HG02678 (cell line): Measurements from ENCODE around the gene DCDC1.
A peak's percentile ranks its signal among the peaks of the same experiment; 100 is the strongest.

Source experiments
- ATAC-seq: cut with Tn5 transposase; IDR thresholded peaks from one replicate; pipeline ENCODE4 v1.9.1; 2021; ENCODE audit warnings: mild to moderate bottlenecking, moderate library complexity; ENCODE audit not compliant: unreplicated experiment

The DCDC1 gene, protein sequence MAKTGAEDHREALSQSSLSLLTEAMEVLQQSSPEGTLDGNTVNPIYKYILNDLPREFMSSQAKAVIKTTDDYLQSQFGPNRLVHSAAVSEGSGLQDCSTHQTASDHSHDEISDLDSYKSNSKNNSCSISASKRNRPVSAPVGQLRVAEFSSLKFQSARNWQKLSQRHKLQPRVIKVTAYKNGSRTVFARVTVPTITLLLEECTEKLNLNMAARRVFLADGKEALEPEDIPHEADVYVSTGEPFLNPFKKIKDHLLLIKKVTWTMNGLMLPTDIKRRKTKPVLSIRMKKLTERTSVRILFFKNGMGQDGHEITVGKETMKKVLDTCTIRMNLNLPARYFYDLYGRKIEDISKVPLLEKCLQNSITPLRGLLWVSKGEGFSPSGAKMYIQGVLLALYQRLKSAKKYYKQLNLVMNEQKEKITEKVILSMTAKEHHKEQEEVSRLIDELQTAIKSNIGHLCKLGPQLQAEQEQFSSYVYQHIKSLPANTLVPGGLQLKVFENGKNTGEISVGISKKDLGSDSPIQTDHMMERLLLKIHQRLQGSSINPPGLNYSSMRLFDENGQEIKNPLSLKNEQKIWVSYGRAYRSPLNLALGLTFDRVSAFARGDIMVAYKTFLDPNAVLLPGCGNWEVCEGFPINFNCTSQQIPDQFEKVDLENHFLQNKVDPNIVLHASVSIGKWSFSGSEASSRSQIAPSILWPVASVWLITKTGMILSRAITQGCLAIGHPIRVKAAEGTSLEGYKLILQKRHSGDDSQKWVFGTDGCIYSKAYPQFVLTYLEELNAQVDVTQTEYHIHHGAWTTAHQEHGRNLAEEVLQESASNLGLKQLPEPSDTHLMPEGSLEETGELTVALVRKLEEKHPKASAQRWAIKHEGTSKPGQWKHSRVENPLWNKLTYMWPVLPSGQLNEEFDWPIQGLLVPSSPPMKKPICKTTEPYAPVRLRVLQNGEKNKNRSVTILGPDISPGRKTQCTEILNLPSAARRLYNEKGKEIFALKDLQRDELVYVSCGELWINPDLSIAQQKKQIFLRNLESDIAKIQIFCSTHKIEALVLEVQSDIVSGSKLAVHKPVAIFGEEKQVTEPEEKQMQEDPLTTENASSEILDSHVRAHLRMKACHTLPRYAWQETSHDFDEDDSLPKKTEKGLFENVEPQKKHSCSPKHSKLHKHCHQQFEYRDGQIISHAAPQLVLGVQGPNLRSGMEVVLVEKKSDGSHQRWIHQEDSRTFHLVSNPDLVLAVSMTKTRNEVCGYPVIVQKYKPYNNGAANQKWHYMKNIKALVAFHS (N-terminal part only)

GRCh38 chr11:31369348-31370329 is at the start of gene DCDC1, which contains the start of gene DNAJC24:
DCDC1 (minus strand) TSS chr11:31369739; CDS start chr11:31328280, 41,459 bp downstream.
DNAJC24 (plus strand) TSS chr11:31369860; CDS start chr11:31370749, 889 bp downstream.
- ATAC-seq = peak; percentile 98

- ATAC-seq = no peak
Measured at GRCh38 chr11:31419138-31419537, 49.6 kb upstream of the DCDC1 start.

DNA sequence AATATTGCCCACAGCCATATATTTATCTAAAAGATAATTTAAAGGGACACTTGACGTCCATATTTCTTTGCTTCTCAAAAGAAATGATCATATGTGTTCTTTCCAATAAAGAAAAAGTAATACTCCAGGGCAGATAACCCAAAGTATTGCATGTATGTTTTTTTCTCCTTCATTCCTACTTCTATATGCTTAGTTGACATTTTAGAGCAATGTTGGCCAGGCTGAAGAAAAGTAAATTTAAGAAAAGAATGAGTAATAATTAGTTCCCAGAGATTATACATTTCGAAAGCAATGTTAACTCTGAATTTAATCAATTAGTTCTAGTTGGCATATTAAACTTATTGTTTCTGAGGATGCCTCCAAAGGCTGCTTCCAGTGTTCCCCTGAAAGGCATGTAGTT is 48.3 kb upstream of the DCDC1 start:
- no peak for ATAC-seq

DNA sequence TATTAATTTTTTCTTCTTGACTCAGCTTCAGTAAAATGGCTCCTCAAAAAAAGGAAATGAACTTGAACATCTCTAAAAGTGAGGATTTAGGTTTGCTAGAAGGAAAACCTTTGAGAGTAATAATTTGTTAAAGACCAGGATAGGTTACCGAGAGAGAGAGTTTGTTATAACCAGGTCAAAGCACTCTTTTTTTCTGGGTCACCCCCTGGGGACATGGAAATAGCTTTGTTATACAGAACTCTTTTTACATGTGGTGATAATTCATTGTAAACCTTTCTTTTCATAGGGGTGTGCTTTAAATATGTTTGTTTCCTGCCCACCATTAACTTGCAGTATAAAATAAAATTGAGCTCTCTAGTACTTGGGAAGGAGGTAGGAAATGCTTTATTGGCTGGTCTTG is 47.8 kb upstream of the DCDC1 start:
- no peak for ATAC-seq

- ATAC-seq = no peak
Measured at GRCh38 chr11:31415435-31415834, 45.9 kb upstream of the DCDC1 start.

- no peak for ATAC-seq
Measured at GRCh38 chr11:31414338-31414737, 44.8 kb upstream of the DCDC1 start.

DNA sequence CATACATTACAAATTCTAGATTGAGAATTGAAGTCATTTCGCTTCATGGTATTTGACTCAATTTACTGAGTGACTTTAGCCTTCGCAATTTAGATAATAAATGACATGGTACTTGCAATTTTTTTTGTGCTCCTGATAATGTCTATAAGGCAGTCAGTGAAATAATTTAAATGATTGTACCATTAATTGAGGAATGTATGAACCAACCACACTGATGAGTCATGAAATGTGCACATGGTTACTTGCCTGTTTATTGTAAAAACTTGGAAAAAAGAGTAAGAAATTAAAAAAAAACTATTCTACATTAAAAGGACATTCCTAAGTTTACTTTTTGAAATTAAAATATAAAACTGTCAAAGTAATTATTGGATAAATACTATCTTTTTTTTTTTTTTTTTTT is 43.4 kb upstream of the DCDC1 start:
- ATAC-seq = no peak

DNA sequence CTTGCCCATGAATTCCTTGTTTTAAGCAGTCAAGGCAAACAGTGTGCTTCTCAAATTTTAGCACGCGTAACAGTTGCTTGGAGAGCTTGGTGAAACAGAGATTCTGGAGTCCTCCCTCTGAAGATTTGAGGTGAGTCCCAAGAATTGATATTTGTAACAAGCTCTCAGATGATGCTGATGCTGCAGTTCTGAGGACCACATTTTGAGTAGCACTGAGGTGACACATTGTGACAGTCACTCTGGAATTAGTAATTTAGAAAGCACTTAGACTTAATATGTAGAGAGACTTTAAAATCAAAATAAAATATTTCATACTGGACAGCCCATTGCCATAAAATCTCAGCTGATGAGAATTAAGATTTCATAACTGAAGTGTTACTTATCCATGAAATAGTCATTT is 38.7 kb upstream of the DCDC1 start:
- ATAC-seq = no peak

DNA sequence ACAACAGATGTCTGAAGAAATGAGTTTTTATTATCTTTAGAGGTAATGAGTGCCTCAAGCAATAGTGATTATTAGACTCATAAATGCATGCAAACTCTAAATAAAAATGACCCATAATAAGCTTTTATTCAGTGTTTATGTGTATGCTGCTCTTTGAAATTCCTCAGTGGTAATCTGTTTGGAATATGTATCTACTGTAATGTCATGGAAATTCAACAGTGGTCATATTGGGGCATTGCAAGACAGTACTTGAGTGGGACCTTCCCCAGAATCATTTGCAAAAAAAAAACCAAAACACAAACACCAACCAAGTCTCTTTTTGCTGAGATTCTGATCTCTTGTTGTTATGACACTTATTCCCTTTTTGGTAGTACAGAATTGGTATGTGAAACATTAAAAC is 35.1 kb upstream of the DCDC1 start:
- no peak for ATAC-seq

GRCh38 chr11:31397239-31397834 is 27.8 kb upstream of the DCDC1 start:
- peak; percentile 54 for ATAC-seq

DNA sequence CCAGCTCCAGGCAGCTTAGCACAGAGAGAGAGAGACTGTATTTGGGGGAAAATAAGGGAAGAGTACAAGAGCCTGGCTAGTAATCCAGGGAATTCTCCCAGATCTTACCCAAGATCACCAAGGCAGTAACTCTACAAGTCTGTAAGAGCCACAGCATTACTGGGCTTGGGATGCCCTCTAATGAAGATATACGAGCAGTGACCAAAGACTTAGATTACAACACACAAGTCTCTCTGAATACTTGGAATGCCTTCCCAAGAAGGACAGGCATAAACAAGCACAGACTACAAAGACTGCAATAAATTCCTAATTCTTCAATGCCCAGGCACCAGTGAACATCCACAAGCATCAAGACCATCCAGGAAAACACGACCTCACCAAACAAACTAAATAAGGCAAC is 17.8 kb upstream of the DCDC1 start:
- ATAC-seq = no peak

GRCh38 chr11:31383116-31383515 is 13.6 kb upstream of the DCDC1 start:
- no peak for ATAC-seq

GRCh38 chr11:31375879-31376278 is 6.3 kb upstream of the DCDC1 start:
- no peak for ATAC-seq

DNA sequence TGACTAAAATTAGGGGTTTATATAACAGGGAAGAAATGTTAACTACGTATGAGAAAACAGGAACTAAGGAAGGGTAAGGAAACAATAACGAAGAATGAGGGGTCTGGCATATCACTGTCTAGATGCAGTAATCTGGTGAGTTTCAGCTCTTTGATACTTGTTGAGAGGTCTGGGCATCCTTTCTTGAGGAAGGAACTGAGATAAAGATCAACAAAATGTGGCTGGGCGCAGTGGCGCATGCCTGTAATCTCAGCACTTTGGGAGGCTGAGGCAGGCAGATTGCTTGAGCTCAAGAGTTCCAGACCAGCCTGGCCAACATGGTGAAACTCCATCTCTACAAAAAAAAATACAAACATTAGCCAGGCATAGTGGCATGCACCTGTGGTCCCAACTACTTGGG is 2.7 kb downstream of the DCDC1 start:
- no peak for ATAC-seq

- ATAC-seq = no peak
Measured at GRCh38 chr11:31361743-31362142, 7.8 kb downstream of the DCDC1 start.

- ATAC-seq = no peak
Measured at GRCh38 chr11:31355817-31356216, 13.7 kb downstream of the DCDC1 start.

- ATAC-seq = no peak
Measured at GRCh38 chr11:31355131-31355530, 14.4 kb downstream of the DCDC1 start.

- no peak for ATAC-seq
Measured at GRCh38 chr11:31351168-31351567, 18.4 kb downstream of the DCDC1 start.

- ATAC-seq = peak; percentile 50
Measured at GRCh38 chr11:31340903-31341572, 28.5 kb downstream of the DCDC1 start.
